Effector memory CD8-positive, alpha-beta T cell (primary cell): ENCODE measurements around the gene COLQ.

ENCODE experiments used
- ATAC-seq: fragments of 150-1000 bp; cut with Tn5 transposase; replicated peaks from 2 replicates; pipeline ENCODE4 v1.10.0; 2021; ENCODE audit warnings: mild to moderate bottlenecking, moderate library complexity
- DNase-seq, 3 experiments: peaks; one replicate each; pipeline ENCODE4 v3.0.0; 2021
- H3K27ac Mint-ChIP-seq, 2 donors: one replicate each; pipeline ENCODE4 v1.8.0; 2022; ENCODE audit warnings: mild to moderate bottlenecking in 2 of 2, mixed read lengths in 2 of 2, moderate library complexity in 2 of 2
- H3K27me3 Mint-ChIP-seq, 2 donors: one replicate each; pipeline ENCODE4 v1.8.0; 2022; ENCODE audit warnings: mixed read lengths in 2 of 2
- H3K36me3 Mint-ChIP-seq: one replicate; pipeline ENCODE4 v1.8.0; 2022; ENCODE audit warnings: mild to moderate bottlenecking, moderate library complexity, mixed read lengths; ENCODE audit not compliant: insufficient read depth
- H3K4me1 Mint-ChIP-seq, 2 donors: one replicate each; pipeline ENCODE4 v1.8.0; 2022; ENCODE audit warnings: low read depth in 2 of 2, mixed read lengths in 2 of 2
- H3K4me3 Mint-ChIP-seq, 2 donors: one replicate each; pipeline ENCODE4 v1.8.0; 2022; ENCODE audit warnings: mild to moderate bottlenecking in 2 of 2, mixed read lengths in 2 of 2, moderate library complexity in 2 of 2
- H3K9me3 Mint-ChIP-seq, 2 donors: one replicate each; pipeline ENCODE4 v1.8.0; 2022; ENCODE audit warnings: mixed read lengths in 2 of 2
- total RNA-seq, 9 experiments: gene quantifications; one replicate each; lab custom pipeline; 2026; lab: John Stamatoyannopoulos, UW

The COLQ gene
- total RNA-seq: 1.5 to 31.6 (median 8.7) reads per million in 9 experiments

DNA sequence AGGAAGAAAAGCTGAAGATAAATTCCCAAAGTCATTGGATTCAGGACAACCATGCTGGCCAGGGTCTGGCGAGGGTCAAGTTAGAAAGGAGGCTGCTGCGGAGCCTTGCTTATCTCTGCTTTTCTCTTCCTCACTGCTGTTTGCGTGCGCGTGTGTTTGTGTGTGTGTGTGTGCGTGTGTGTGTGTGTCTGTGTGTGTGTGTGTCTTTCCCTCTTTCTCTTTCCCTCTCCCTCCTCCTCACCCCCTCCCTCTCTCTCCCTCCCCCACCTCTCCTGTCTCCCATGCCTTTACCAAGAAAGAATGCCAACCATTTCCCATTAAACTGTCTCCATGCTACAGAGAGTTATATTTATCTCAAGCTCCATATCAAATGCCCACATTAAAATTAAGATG lies at the start of gene COLQ:
COLQ (minus strand) TSS at position 134 of the 393 bp plus-strand sequence; CDS start at position 53, 81 bp downstream.
- peak within 1 kb of the TSS; percentile 80 to 91 for H3K27ac Mint-ChIP-seq
- ATAC-seq (no peak), DNase-seq (no peak)
- peak within 1 kb of the TSS; percentile 68 to 89 for H3K4me3 Mint-ChIP-seq
- H3K9me3 Mint-ChIP-seq: no peaks in the 10 kb centered on the region
- no peaks in the 10 kb centered on the region for H3K27me3 Mint-ChIP-seq
- peaks cover 18 to 34% of the 10 kb centered on the region in 2 donors for H3K4me1 Mint-ChIP-seq
- H3K36me3 Mint-ChIP-seq: no peaks in the 10 kb centered on the region

DNA sequence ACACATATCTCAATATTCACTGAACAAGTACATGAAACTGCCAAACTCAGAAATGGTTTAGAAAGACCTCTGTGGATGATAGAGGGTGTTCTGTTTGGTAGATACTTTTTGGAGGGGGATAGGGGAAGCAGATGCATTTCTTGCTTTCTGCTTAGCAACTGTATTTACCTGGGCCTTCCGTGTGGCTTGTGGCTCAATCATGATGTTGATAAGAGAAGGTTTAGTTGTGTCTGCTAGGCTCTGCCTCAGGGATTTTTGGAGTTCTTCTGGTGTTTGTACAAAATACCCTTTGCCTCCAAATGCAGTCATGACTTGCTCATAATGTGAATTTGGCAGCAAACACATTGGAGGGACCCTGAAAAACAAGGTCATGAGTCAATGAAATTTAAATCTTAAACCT lies 41.7 kb upstream of the COLQ start:
- peaks cover 56% of the 10 kb centered on the region for H3K36me3 Mint-ChIP-seq
- no peak for DNase-seq
- peak overlapping the region in 1 of 2 donors; percentile 63 for H3K27ac Mint-ChIP-seq

DNA sequence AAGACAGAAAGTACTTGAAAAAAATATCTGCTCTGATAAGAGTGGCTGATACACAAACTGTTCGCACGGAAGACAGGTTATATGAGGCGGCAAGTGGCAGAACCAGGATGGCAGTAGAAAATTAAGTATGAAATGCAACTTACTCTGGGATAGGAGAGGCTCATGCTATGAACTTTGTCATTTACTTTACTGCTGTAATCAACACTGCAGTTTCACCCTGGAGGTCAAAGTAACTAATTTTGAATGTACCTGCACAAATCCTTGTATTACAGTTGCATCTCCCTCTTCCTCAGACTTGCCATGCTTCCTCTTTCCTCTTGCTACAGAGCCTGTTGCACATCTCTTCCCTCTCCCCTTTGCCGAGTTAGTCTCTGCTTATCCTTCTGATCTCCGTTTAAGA lies 41.1 kb upstream of the COLQ start:
- Mint-ChIP-seq H3K4me1 (peaks cover 3% of the 10 kb centered on the region in 2 donors), H3K36me3 (peaks cover 50% of the 10 kb centered on the region), H3K27me3 (no peaks in the 10 kb centered on the region), H3K27ac (peak overlapping the region in 1 of 2 donors; percentile 63), H3K9me3 (no peaks in the 10 kb centered on the region), H3K4me3 (no peak overlapping the region)
- DNase-seq (no peak), ATAC-seq (no peak)

More for the DNA sequence above, 41.7 kb upstream of the COLQ start:
- no peak for ATAC-seq
- Mint-ChIP-seq H3K4me3 (no peak overlapping the region), H3K9me3 (no peaks in the 10 kb centered on the region), H3K27me3 (no peaks in the 10 kb centered on the region), H3K4me1 (peaks cover 0 to 8% of the 10 kb centered on the region in 2 donors)

DNA sequence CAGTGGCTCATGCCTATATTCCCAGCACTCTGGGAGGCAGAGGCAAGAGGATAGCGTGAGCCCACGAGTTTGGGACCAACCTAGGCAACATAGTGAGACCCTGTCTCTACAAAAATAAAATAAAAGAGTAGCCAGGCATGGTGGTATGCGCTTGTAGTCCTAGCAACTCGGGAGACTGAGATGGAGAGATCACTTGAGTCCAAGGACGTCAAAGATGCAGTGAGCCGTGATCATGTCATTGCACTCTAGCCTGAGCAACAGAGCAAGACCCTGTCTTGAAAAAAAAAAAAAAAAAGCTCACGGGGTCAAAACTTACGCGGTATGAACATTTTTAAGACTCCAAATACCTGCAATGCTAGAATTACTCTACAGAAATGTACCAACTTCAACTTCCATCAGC lies 37.1 kb upstream of the COLQ start:
- Mint-ChIP-seq H3K9me3 (no peaks in the 10 kb centered on the region), H3K4me1 (peaks cover 10 to 12% of the 10 kb centered on the region in 2 donors), H3K4me3 (no peak overlapping the region), H3K36me3 (peaks cover 14% of the 10 kb centered on the region), H3K27me3 (no peaks in the 10 kb centered on the region), H3K27ac (no peak overlapping the region)
- DNase-seq (no peak), ATAC-seq (no peak)

DNA sequence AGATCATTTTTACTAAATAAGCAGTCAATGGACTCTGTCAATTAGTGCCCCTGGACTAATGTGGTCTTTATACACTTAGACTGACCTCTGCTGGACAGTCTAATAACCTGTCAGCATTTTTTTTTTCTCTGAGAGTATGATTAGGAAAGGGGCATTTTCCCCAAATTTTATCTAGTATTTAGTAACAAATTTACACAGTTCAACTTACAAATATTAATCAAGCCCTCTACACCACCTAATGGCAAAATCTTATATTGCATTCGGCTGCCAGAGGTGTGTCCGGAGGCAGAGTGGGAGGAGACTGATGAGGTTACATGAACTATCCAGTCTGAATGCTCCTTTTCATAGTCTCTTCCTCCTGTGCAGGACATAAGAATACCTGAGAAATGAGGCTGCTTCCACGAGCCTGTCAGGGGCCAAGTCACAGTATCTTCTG lies 36.0 kb upstream of the COLQ start:
- Mint-ChIP-seq H3K27me3 (no peaks in the 10 kb centered on the region), H3K4me1 (peaks cover 10 to 12% of the 10 kb centered on the region in 2 donors), H3K27ac (no peak overlapping the region), H3K36me3 (peaks cover 5% of the 10 kb centered on the region), H3K4me3 (peak overlapping the region in 1 of 2 donors; percentile 4), H3K9me3 (no peaks in the 10 kb centered on the region)
- ATAC-seq (peak; percentile 95), DNase-seq (peak; percentile 70 to 72 (median 71))

DNA sequence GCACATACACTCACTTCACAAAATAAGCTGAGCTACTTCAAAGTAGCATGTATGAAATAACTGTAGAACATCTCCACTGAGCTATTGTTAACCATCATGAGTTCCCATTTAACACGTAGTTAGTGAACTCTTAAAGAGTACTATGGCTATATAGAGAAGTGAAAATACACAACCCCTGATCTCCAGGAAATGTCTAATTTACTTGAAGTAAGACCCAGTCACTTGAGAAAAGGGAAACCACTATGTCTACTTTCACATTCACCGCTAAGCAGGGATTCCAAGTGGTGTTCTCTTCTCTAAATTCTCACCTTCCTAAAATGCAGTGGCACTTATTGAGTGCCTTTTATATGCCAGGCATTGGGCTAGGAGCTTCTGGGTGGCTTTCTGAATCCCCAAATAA lies 35.0 kb upstream of the COLQ start:
- Mint-ChIP-seq H3K36me3 (peaks cover 5% of the 10 kb centered on the region), H3K4me1 (peaks cover 10 to 17% of the 10 kb centered on the region in 2 donors), H3K27me3 (no peaks in the 10 kb centered on the region), H3K9me3 (no peaks in the 10 kb centered on the region), H3K27ac (peak overlapping the region; percentile 67 to 70), H3K4me3 (peak overlapping the region; percentile 12 to 41)
- ATAC-seq: peak; percentile 56
- DNase-seq: no peak

DNA sequence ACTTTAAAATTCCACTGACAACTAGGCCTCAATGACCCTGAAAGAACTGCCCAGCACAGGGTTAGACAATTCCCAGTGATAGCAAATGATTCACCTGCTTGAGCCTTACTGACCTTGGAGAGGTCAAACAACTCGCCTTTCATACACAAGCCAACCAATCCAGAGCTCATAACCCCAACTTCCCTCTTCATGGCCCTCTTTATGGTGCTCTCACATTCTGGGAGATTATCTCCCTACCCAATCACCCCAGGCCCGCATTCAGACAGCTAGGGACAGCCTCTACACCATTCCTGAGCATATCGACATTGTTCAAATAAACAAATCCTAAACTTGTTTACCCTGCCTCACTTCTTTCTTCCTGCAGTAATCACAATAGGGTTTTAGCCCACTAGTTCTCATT lies 32.2 kb upstream of the COLQ start:
- H3K9me3 Mint-ChIP-seq: no peaks in the 10 kb centered on the region

DNA sequence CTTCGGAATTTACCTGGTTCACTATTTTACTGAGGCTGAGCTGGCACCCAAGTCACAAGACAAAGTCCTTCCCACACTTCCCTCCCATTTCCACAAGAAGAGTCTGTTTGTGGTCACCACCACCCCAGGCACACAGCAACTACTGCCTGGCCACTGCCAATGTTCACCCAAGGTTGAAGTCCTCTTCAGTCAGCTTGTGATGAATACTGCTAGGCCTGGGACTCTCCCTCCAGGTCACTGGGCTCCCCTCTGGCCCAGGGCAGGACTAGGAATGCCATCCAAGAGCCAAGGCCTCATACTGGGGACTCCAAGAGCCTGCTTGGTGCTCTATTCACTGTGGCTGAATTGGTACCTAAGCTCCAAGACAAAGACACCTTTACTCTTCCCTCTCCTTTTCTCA lies 30.4 kb upstream of the COLQ start:
- Mint-ChIP-seq H3K36me3 (no peaks in the 10 kb centered on the region), H3K27me3 (no peaks in the 10 kb centered on the region), H3K4me3 (no peak overlapping the region), H3K9me3 (peaks cover 0 to 4% of the 10 kb centered on the region in 2 donors), H3K4me1 (peaks cover 7 to 17% of the 10 kb centered on the region in 2 donors), H3K27ac (peak overlapping the region in 1 of 2 donors; percentile 62)
- no peak for DNase-seq
- ATAC-seq: no peak

More for the DNA sequence above, 32.2 kb upstream of the COLQ start:
- DNase-seq (no peak), ATAC-seq (no peak)
- Mint-ChIP-seq H3K27me3 (no peaks in the 10 kb centered on the region), H3K27ac (peak overlapping the region in 1 of 2 donors; percentile 53), H3K4me1 (peaks cover 10 to 17% of the 10 kb centered on the region in 2 donors), H3K4me3 (no peak overlapping the region), H3K36me3 (no peaks in the 10 kb centered on the region)

DNA sequence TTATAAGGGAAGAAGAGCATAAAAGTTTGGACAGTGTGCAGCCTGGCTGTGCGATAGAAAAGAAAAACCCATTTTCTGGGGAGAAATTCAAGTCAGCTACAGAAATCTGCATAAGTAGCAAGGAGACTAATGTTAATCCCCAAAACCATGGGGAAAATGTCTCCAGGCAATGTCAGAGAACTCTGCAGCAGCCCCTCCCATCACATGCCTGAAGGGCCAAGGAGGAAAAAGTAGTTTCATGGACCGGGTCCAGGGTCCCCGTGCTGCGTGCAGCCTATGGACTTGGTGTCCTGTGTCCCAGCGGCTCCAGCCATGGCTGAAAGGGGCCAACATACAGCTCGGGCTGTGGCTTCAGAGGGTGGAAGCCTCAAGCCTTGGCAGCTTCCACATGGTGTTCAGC lies 28.3 kb upstream of the COLQ start:
- Mint-ChIP-seq H3K4me3 (no peak overlapping the region), H3K27ac (no peak overlapping the region), H3K9me3 (peaks cover 3 to 10% of the 10 kb centered on the region in 2 donors), H3K36me3 (no peaks in the 10 kb centered on the region), H3K4me1 (peaks cover 0 to 6% of the 10 kb centered on the region in 2 donors), H3K27me3 (no peaks in the 10 kb centered on the region)
- no peak for DNase-seq
- ATAC-seq: no peak

DNA sequence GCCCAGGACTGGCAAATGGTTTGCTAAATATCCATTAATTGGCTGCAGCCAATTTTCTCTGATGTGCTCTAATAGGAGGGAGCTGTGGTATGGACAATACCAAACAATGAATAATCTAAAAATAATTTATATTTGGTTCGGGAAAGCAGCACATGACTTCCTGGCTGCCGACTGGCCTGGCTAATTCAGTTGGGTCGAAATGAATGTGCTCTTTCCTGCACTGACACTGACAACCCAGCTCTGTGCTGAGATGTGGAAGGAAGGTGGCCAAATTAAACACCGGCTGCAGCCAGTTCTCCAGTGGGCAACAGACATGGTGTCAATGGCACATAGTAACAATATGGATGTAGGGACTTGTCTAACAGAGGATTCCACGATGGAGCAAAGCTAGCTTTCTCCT lies 21.1 kb upstream of the COLQ start:
- no peak for DNase-seq
- no peak overlapping the region for H3K4me3 Mint-ChIP-seq
- no peaks in the 10 kb centered on the region for H3K36me3 Mint-ChIP-seq
- H3K9me3 Mint-ChIP-seq: peaks cover 3 to 10% of the 10 kb centered on the region in 2 donors
- H3K4me1 Mint-ChIP-seq: peaks cover 24 to 29% of the 10 kb centered on the region in 2 donors
- ATAC-seq: no peak
- no peaks in the 10 kb centered on the region for H3K27me3 Mint-ChIP-seq
- H3K27ac Mint-ChIP-seq: no peak overlapping the region

DNA sequence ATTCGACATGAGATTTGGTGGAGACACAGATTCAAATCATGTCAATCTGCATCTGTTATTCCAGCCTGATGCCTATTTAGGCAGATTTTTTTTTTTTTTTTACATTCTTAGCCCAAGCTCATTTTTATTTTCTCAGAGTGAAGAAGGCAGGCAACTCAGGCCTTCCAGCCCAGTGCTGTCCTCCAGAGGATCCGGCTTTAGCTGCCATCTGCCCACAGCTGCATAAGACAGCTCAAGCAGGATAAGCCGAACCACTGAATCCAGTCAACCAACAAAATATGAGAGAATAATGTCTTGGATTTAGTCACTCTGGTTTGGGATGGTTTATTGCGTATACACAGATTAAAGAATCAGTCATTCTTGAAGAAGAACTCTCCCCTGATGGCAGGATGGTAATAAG lies 19.9 kb upstream of the COLQ start:
- peaks cover 36 to 40% of the 10 kb centered on the region in 2 donors for H3K4me1 Mint-ChIP-seq
- peak overlapping the region in 1 of 2 donors; percentile 5 for H3K4me3 Mint-ChIP-seq
- ATAC-seq (no peak), DNase-seq (no peak)
- H3K27ac Mint-ChIP-seq: peak overlapping the region; percentile 71 to 75
- H3K9me3 Mint-ChIP-seq: peaks cover 0 to 1% of the 10 kb centered on the region in 2 donors
- H3K27me3 Mint-ChIP-seq: no peaks in the 10 kb centered on the region
- no peaks in the 10 kb centered on the region for H3K36me3 Mint-ChIP-seq

DNA sequence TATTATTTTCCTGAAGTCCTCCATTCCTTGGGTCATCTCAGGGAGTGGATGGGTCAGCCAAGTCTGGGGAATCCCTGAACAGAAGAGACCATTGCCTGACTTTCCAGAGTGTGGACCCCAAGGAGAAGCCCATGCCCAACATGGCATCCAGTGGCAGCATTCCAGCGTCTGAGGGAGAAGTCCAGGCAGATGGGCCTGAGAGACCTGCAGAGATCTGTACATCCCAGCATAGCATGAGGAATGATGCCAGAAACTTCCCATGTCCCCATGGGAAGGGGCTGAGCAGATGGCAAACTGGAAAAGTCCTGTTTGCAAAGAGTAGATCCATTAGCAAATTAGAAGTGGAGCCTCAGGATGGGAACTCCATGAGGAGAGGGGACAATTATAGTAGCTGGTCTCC lies 17.6 kb upstream of the COLQ start:
- no peaks in the 10 kb centered on the region for H3K9me3 Mint-ChIP-seq
- DNase-seq (no peak), ATAC-seq (no peak)
- H3K27me3 Mint-ChIP-seq: no peaks in the 10 kb centered on the region
- H3K4me1 Mint-ChIP-seq: peaks cover 54 to 55% of the 10 kb centered on the region in 2 donors
- peak overlapping the region in 1 of 2 donors; percentile 30 for H3K4me3 Mint-ChIP-seq
- peak overlapping the region; percentile 80 to 98 for H3K27ac Mint-ChIP-seq
- no peaks in the 10 kb centered on the region for H3K36me3 Mint-ChIP-seq

DNA sequence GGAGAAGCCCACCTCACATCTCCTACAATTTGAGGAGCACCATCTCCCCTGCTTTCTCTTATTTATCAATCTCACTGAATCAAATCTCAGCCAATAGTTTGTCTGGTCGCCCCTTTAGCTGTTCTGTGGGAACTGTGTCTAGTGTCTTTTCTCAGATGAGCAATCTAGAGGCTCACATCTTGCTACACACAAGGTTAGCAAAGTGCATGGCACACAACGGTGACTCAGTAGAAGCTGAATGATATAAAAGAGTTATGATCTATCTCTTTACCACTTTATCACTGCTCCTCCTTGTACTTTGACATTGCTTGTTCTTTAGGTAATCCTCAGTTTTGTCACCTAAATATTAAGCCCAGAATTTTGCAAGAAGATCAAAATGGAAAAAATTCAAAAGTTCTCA lies 16.8 kb upstream of the COLQ start:
- DNase-seq (no peak), ATAC-seq (no peak)
- H3K4me1 Mint-ChIP-seq: peaks cover 54 to 55% of the 10 kb centered on the region in 2 donors
- H3K9me3 Mint-ChIP-seq: no peaks in the 10 kb centered on the region
- no peaks in the 10 kb centered on the region for H3K27me3 Mint-ChIP-seq
- no peaks in the 10 kb centered on the region for H3K36me3 Mint-ChIP-seq
- H3K27ac Mint-ChIP-seq: peak overlapping the region; percentile 80 to 98
- peak overlapping the region; percentile 32 to 37 for H3K4me3 Mint-ChIP-seq

DNA sequence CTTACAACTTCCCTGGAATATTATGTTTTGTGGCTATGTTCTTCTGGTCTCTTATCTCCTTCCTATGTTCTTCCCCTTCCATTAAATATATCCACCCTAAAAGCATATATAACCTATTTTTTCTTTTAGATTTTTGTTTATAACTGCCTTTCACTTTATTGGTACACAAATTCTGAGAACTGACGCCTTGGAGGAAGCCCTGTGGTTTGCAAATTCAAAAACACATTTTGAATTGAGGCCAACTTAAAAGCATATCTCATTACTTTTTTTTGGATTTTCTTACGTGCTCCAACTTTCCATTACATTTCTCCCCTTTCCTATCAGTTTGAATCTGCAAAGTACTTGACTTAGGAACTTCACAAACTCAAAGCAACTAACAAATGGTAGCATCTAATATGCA lies 15.3 kb upstream of the COLQ start:
- no peaks in the 10 kb centered on the region for H3K9me3 Mint-ChIP-seq
- peak overlapping the region; percentile 72 to 89 for H3K4me3 Mint-ChIP-seq
- peaks cover 3% of the 10 kb centered on the region for H3K36me3 Mint-ChIP-seq
- DNase-seq (no peak), ATAC-seq (peak; percentile 24)
- no peaks in the 10 kb centered on the region for H3K27me3 Mint-ChIP-seq
- H3K4me1 Mint-ChIP-seq: peaks cover 54 to 62% of the 10 kb centered on the region in 2 donors
- peak overlapping the region; percentile 80 to 98 for H3K27ac Mint-ChIP-seq
